ENCODE measurements around the gene ZNF710. TPM values are rescaled to one million over a fixed set of nuclear protein-coding genes. Genes with fewer than 3 reads are reported as not detected.

The ZNF710 gene
- total RNA-seq, 4 donors from 2014 or later: 5.4 to 13.9 (median 7.0) TPM

GRCh38 chr15:90113166-90113565 is 112.0 kb downstream of the ZNF710 start:
- ATAC-seq (ENCODE audit: low FRiP score) (no peak), DNase-seq (ENCODE audit: low spot score) (no peak)
- TF ChIP-seq, protein P1, sequence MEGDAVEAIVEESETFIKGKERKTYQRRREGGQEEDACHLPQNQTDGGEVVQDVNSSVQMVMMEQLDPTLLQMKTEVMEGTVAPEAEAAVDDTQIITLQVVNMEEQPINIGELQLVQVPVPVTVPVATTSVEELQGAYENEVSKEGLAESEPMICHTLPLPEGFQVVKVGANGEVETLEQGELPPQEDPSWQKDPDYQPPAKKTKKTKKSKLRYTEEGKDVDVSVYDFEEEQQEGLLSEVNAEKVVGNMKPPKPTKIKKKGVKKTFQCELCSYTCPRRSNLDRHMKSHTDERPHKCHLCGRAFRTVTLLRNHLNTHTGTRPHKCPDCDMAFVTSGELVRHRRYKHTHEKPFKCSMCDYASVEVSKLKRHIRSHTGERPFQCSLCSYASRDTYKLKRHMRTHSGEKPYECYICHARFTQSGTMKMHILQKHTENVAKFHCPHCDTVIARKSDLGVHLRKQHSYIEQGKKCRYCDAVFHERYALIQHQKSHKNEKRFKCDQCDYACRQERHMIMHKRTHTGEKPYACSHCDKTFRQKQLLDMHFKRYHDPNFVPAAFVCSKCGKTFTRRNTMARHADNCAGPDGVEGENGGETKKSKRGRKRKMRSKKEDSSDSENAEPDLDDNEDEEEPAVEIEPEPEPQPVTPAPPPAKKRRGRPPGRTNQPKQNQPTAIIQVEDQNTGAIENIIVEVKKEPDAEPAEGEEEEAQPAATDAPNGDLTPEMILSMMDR (IDR thresholded peaks at IDR 0.05): no peak

DNA sequence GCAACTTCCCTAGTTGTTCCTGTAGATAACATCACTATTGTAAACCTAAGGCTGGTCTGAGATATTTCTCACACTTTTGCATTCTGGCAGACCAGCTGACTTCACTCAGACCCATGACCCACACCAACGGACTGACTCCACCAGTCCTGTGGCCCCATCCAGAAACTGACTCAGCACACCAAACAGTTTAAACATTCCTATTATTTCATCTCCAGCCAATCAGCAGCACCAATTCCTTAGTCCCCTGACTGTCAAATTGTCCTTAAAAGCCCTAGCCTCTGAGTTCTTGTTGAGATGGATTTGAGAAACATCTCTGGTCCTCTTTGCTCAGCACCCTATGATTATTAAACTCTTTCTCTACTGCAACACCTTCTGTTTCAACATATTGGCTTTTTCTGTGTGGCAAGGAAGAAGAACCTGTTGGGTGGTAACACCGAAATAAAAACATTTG is 113.4 kb downstream of the ZNF710 start:
- DNase-seq (ENCODE audit: low spot score): no peak
- TF ChIP-seq, protein P1 (IDR thresholded peaks at IDR 0.05): no peak
- no peak for ATAC-seq (ENCODE audit: low FRiP score)

- no peak for ATAC-seq (ENCODE audit: low FRiP score)
- TF ChIP-seq, protein P1 (IDR thresholded peaks at IDR 0.05): no peak
- DNase-seq (ENCODE audit: low spot score): no peak
Observed at GRCh38 chr15:90115783-90116182, 114.7 kb downstream of the ZNF710 start.

GRCh38 chr15:90119367-90119766 is 118.2 kb downstream of the ZNF710 start:
- no peak for DNase-seq (ENCODE audit: low spot score)
- TF ChIP-seq, protein P1 (IDR thresholded peaks at IDR 0.05): no peak
- ATAC-seq (ENCODE audit: low FRiP score): no peak

GRCh38 chr15:90121086-90121485 is 120.0 kb downstream of the ZNF710 start:
- TF ChIP-seq, protein P1 (IDR thresholded peaks at IDR 0.05): no peak
- DNase-seq (ENCODE audit: low spot score) (no peak), ATAC-seq (ENCODE audit: low FRiP score) (no peak)

- no peak for DNase-seq (ENCODE audit: low spot score)
Observed at GRCh38 chr15:90124507-90124906, 123.4 kb downstream of the ZNF710 start.

DNA sequence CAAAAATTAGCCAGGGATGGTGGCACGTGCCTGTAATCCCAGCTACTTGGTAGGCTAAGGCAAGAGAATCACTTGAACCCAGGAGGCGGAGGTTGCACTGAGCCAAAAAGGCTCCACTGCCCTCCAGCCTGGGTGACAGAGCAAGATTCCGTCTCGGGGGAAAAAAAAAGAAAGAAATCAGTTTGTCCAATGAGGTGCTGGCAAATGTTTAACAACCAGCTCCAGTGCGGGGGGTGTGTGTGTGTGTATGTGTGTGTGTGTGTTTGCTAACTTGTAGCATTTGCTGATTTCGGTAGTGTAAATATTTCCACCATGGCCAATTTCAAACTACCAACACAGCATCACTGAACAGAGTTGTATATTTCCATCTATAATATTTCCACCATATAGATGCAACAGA is 124.9 kb downstream of the ZNF710 start:
- no peak for DNase-seq (ENCODE audit: low spot score)
- ATAC-seq (ENCODE audit: low FRiP score): no peak
- TF ChIP-seq, protein P1 (IDR thresholded peaks at IDR 0.05): no peak

More at GRCh38 chr15:90124507-90124906, 123.4 kb downstream of the ZNF710 start:
- ATAC-seq (ENCODE audit: low FRiP score): no peak
- TF ChIP-seq, protein P1 (IDR thresholded peaks at IDR 0.05): no peak

All from omental fat pad (tissue), 4 donors.